ENCODE measurements around the gene AVP.

GRCh38 chr20:3045042-3045815, 39.3 kb downstream of the AVP start:
- TF ChIP-seq CTCF (IDR thresholded peaks at IDR 0.05; ENCODE audit: extremely low read depth in 1 of 2, insufficient read depth in 1 of 2, low read depth in 1 of 2, low read length in 2 of 2) (no peak), POLR2A (IDR thresholded peaks at IDR 0.05; ENCODE audit: low read depth, low read length) (no peak), EZH2 (IDR thresholded peaks at IDR 0.05; ENCODE audit: borderline replicate concordance, low read depth, low read length, severe bottlenecking) (no peak), POLR2AphosphoS5 (IDR thresholded peaks at IDR 0.05; ENCODE audit: insufficient read depth, low read depth, low read length) (no peak), JUN (IDR thresholded peaks at IDR 0.05; ENCODE audit: borderline replicate concordance, insufficient read depth, insufficient read length, low read depth) (no peak), GATA2 (IDR thresholded peaks at IDR 0.05; ENCODE audit: insufficient read depth, insufficient read length, low read depth, low read length) (no peak), FOS (IDR thresholded peaks at IDR 0.05; ENCODE audit: borderline replicate concordance, insufficient read depth, low read length) (no peak)
- TF ChIP-seq, protein P1, sequence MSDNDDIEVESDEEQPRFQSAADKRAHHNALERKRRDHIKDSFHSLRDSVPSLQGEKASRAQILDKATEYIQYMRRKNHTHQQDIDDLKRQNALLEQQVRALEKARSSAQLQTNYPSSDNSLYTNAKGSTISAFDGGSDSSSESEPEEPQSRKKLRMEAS (IDR thresholded peaks at IDR 0.05; ENCODE audit: insufficient read depth, insufficient read length): no peak
